Fibroblast of villous mesenchyme (primary cell): ENCODE data around the gene FGF14. TPM values are rescaled to one million over a fixed set of nuclear protein-coding genes. Genes with fewer than 3 reads are reported as not detected.

Experiments used
- DNase-seq: peaks from one replicate; pipeline ENCODE4 v3.0.0-alpha.2; 2010; ENCODE audit warnings: low read depth
- H3K4me3 ChIP-seq: 2 replicates; pipeline ENCODE4 v1.5.1; 2011; ENCODE audit warnings: low read depth, mild to moderate bottlenecking, low read length
- CTCF ChIP-seq: IDR thresholded peaks from 2 replicates; pipeline ENCODE4 v1.5.1; 2012; ENCODE audit warnings: low read depth, mild to moderate bottlenecking, low read length; ENCODE audit not compliant: insufficient read depth
- total RNA-seq: library from RNA; depleted of rRNA; stranded (reverse); fragments of >200 nt; gene quantifications from 2 replicates; pipeline ENCODE4 v1.2.3, GENCODE V29; 2012

FGF14 gene
- total RNA-seq, 1 donor = under 0.01 TPM

DNA sequence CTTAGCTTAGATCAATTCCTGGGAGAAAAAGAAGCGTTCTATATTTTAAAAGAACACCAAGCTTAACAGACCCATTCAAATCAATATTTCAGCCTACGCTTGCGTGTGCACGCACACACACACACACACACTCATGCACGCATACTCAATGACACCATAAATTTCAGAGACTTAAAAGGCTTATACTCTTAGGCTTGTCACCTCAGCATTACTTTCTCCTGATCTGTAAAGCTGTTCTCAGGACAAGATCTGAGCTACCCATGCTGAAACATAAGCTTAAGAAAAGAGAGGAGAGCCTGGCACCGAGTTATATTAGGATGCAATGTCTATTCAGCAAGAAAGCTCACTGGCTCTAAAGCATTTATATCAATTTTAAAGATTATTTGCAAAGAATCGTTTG is 368.5 kb downstream of the FGF14 start:
- H3K4me3 ChIP-seq = no peak overlapping the region
- TF ChIP-seq CTCF = no peak
- DNase-seq = no peak

DNA sequence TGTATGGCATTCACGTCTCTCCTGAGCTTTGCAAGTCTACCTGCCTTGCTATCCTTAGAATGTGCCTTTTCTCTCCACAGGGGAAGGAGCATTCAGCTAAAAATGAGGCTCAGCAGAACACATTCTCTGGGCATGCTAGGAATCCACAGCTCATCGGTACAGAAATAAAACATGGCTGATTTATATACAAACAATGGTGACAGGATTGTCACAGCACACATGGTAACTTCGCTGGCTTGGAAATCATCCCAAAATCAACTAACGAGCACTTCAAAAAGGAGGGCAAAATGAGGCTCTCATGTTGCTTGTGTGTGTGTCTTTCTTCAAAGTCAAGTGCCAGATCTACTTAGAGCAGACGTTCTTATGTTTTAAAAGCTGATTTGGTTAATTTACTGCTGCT is 373.0 kb downstream of the FGF14 start:
- no peak overlapping the region for H3K4me3 ChIP-seq
- TF ChIP-seq CTCF = no peak
- no peak for DNase-seq

- TF ChIP-seq CTCF = no peak
- H3K4me3 ChIP-seq = no peak overlapping the region
These were observed 373.6 kb downstream of the FGF14 start for GRCh38 chr13:102028206-102028605.

GRCh38 chr13:102021777-102022176 is 380.1 kb downstream of the FGF14 start:
- DNase-seq = no peak
- TF ChIP-seq CTCF = no peak
- H3K4me3 ChIP-seq = no peak overlapping the region

More at GRCh38 chr13:102028206-102028605, 373.6 kb downstream of the FGF14 start:
- no peak for DNase-seq

DNA sequence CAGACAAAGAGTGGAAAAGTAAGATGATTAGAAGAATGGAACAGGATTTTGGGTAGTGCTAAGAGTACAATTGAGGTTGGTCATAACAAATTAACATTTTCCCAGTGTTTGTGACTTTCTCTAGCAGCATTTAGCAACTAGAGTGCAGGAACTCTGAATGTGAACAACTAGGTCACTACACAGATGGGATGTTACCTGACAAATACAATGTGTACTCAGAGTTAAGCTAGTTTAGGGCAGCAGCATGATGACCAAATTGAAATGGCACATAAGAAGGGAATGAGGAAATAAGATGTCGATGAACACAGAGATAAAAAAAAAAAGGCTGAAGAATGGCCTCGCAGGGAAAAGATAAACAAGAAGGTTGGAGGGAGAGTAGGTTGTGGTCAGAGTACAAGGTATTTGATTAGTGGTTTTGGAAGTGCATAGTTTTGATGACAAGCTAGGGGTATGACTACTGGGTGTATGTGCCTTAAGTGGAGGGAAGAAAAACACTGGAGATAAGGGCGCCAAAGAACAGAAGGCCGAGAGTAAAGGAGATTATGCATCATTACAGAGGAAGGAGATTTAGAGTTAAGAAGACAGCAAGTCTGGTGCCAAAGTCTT is 381.1 kb downstream of the FGF14 start:
- H3K4me3 ChIP-seq = no peak overlapping the region
- TF ChIP-seq CTCF = no peak
- no peak for DNase-seq

DNA sequence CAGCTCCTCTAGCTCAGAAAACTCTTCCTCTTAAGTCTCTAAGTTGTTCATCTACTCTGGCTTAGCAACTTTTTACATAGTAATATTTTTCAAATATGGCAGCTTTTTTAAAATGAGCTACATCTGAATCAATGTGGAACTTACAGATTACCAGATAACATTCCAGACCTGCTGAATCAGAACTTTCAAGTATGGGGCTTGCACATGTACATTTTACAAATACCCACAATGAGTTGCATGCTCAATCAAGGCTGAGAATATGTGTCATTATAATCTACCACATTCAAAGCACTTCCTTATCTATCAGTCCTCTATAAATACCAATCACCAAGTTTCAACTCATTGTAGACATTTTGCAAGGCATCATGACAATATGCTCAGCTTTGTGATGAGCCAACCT is 383.1 kb downstream of the FGF14 start:
- no peak for DNase-seq
- no peak for TF ChIP-seq CTCF
- no peak overlapping the region for H3K4me3 ChIP-seq

DNA sequence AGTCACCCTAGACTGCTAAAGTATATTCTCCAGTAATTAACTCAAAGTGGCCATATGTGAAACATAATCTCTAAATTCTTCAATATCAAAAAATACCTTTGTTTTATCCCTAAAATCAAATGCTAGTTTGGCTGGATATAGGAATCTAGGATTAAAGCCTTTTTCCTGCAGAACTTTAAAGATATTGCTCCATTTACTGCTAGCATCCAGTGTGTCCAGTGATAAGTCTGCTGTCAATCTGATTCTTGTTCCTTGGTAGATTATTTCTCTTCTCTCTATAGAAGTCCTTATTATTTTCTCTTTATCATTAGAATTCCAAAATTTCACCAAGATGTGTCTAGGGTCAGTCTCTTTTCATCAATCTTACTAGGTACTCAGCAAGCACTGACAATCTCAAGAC is 384.6 kb downstream of the FGF14 start:
- H3K4me3 ChIP-seq = no peak overlapping the region
- no peak for TF ChIP-seq CTCF

More for the DNA sequence above, 384.6 kb downstream of the FGF14 start:
- no peak for DNase-seq
